WI38 (cell line): ENCODE measurements around the gene OTOGL.
"Not testable (repeated sequence)": the region's sequence is repeated elsewhere in the genome, so short reads cannot be mapped to it uniquely, and the experiment has no call there.

Experiments
- H3K4me3 ChIP-seq: 2 replicates; pipeline ENCODE4 v1.5.1; 2011; ENCODE audit warnings: low read depth, mild to moderate bottlenecking, control low read depth, low read length
- TF ChIP-seq, protein P1 (sequence below): IDR thresholded peaks from 2 replicates; pipeline ENCODE4 v1.5.1; 2012; ENCODE audit warnings: low read depth, mild to moderate bottlenecking, control low read depth, low read length

The OTOGL gene

DNA sequence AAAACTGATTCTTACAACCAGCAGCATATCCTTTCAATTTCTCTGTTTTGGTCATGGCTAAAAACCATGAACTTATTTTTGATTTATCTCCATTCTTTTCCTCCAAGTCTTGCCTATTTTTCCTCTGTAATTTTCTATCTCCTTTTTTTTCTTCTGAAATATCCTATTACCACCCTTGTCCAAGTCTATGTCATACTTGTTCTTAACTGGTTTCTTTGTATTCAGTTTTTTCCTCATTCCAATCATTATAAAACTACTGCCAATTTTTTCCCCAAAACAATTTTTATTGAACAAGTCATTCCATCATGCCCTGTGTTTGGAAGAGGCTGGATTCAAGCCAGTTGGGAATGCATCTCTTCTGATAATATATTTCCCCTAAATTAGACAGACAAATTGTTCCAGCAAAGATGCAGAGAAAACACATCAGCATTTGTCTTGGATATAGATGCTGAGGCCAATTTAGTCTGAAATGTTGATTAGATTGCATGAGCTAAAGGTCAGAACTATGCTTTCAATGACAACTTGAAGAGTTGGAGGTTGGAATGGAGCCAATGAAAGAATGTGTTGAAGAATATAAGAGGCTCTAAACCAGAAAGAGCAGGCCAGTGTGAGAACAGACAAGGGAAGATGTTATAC, 30.7 kb downstream of the OTOGL start:
- TF ChIP-seq, protein P1, sequence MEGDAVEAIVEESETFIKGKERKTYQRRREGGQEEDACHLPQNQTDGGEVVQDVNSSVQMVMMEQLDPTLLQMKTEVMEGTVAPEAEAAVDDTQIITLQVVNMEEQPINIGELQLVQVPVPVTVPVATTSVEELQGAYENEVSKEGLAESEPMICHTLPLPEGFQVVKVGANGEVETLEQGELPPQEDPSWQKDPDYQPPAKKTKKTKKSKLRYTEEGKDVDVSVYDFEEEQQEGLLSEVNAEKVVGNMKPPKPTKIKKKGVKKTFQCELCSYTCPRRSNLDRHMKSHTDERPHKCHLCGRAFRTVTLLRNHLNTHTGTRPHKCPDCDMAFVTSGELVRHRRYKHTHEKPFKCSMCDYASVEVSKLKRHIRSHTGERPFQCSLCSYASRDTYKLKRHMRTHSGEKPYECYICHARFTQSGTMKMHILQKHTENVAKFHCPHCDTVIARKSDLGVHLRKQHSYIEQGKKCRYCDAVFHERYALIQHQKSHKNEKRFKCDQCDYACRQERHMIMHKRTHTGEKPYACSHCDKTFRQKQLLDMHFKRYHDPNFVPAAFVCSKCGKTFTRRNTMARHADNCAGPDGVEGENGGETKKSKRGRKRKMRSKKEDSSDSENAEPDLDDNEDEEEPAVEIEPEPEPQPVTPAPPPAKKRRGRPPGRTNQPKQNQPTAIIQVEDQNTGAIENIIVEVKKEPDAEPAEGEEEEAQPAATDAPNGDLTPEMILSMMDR = no peak
- no peak overlapping the region for H3K4me3 ChIP-seq

DNA sequence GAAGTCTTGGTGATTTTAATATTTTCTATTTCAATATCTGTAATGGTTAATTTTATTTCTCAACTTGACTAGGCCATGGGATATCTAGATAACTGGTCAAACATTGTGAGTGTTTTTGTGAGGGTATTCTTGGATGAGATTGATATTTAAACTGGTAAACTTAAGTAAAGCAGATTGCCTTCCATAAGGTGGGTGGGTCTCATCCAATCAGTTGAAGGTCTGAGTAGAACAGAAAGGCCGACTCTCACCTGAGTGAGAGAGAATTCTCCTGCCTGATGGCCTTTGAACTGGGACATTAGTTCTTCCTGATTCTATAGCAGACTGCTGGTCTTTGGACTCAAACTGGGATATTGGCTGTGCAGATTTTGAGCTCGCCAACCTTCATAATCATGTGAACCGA, 36.3 kb downstream of the OTOGL start:
- TF ChIP-seq, protein P1 = no peak
- no peak overlapping the region for H3K4me3 ChIP-seq

DNA sequence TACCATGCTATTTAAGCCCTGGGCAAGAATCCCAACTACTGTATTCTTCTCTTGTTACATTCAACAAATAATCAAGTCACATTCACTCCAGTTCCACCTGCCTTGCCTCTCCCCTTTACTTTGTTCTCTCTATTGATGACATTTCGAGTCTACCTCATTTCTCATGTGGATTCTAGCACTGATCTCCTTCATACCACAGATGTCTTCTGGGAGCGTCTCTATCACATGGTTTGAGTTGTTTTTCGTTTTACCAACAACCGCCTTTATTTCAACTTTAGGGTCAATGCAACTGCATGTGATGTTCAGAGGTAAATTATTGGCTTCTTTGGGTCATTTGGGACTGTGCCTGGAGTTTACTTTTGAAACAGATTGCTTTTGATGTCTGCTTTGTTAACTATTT, 40.7 kb downstream of the OTOGL start:
- TF ChIP-seq, protein P1 = no peak

DNA sequence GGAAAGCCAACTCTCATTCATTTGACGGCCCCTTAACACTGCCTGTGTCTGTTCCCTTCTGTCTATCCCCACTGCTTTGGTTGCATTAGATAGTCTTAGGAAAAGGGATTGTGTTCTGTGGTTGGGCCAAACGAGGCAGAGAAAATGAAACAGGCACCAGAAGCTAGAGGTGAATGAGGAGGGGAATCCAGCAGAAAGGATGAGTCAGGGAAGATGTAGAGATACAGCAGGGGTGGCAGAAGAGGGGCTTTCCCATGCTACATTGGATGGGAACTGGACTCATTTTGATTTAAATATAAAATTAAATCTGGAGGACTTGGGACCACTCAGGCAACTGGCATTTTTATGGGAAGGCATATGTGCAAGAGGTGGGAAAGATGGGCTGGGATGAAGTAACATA, 43.3 kb downstream of the OTOGL start:
- TF ChIP-seq, protein P1 = no peak
- H3K4me3 ChIP-seq = no peak overlapping the region

More for the DNA sequence above, 40.7 kb downstream of the OTOGL start:
- no peak overlapping the region for H3K4me3 ChIP-seq

DNA sequence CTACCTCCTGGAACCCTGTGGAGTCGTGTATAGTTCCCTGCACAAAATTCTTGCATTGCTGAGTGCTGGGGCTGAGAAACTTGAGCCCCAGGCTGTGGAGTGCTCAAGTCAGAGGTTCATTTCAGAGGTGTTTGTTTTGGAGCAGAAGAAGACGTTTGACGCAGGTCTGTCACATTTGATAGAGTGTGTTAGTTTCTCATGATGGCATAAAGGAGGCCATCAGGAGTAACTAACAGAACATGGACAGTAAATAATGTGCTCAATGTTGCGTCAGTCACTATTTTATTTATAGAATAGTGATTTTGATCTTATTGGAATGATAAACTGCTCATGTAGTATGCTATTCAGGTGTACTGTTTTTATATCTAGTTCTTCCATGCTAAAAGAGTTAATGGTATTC, 44.2 kb downstream of the OTOGL start:
- TF ChIP-seq, protein P1 = no peak
- no peak overlapping the region for H3K4me3 ChIP-seq

DNA sequence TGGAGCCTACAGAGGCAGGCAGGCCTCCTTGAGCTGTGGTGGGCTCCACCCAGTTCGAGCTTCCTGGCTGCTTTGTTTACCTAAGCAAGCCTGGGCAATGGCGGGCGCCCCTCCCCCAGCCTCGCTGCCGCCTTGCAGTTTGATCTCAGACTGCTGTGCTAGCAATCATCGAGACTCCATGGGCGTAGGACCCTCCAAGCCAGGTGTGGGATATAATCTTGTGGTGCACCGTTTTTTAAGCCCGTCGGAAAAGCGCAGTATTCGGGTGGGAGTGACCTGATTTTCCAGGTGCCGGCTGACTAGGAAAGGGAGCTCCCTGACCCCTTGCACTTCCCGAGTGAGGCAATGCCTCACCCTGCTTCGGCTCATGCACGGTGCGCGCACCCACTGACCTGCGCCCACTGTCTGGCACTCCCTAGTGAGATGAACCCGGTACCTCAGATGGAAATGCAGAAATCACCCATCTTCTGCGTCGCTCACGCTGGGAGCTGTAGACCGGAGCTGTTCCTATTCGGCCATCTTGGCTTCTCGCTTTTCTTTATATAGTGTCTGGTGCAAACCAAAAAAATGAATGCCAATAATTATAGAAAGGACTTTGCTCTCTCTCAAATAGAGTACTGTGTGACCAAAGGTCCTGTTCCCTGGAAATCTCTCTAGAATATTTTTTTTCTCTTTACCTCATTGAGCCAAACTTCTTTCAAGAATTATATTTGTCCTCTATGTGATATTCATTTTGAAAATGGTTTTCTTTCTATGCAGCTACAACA, 50.4 kb downstream of the OTOGL start:
- H3K4me3 ChIP-seq = not testable (repeated sequence)

DNA sequence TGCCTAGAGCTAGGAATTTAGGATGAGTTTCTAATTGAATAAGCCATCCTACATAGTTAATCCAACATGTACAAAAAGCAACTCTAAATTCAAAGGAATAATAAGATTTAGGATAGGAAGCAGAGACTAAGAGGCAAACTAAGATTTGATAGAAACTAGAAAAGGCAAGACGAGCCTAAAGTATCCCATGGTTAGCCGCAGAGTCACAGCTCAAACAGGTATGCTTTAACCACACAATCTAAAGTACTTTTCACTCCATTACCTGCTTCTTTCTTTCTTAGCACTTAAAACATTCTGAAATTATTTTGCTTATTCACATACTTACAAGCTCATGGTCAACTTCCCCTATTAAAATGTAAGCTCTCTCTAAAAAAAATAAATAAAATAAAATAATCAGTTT, 51.8 kb downstream of the OTOGL start:
- H3K4me3 ChIP-seq = no peak overlapping the region
- TF ChIP-seq, protein P1 = no peak
